DND-41 (cell line): ENCODE results near the gene NEURL1.

Experiments
- ATAC-seq: fragments of 200-7000 bp; cut with Tn5 transposase; 3 replicates; pipeline ENCODE4 v1.9.1; 2021; ENCODE audit warnings: low read depth; ENCODE audit not compliant: insufficient read depth
- DNase-seq: peaks from one replicate; pipeline ENCODE4 v3.0.0-alpha.2; 2020
- H2AFZ ChIP-seq: 2 replicates; pipeline ENCODE4 v1.6.0; 2012; ENCODE audit warnings: low read depth, low read length
- H3K27ac ChIP-seq: 2 replicates; pipeline ENCODE4 v1.5.1; 2012; ENCODE audit warnings: low read length, inconsistent platforms
- H3K27me3 ChIP-seq: fragments of 200-600 bp; sonication (generic); 2 replicates; pipeline ENCODE4 v1.6.0; 2012; ENCODE audit warnings: low read length, mild to moderate bottlenecking, inconsistent platforms; ENCODE audit not compliant: insufficient read depth, poor library complexity
- H3K36me3 ChIP-seq: 2 replicates; pipeline ENCODE4 v1.5.1; 2012; ENCODE audit warnings: low read length, inconsistent platforms; ENCODE audit not compliant: insufficient read depth
- H3K4me1 ChIP-seq: 2 replicates; pipeline ENCODE4 v1.5.1; 2012; ENCODE audit warnings: mild to moderate bottlenecking, low read length; ENCODE audit not compliant: insufficient read depth
- H3K4me2 ChIP-seq: 2 replicates; pipeline ENCODE4 v1.6.0; 2012; ENCODE audit warnings: mild to moderate bottlenecking, moderate library complexity, low read length, inconsistent platforms; ENCODE audit not compliant: insufficient read depth
- H3K4me3 ChIP-seq, 2 experiments: fragments of 200-600 bp in 1 of 2; shearing (Covaris generic) in 1 of 2; 2 replicates each; pipeline ENCODE4 v1.5.1; 2012 to 2016; ENCODE audit warnings: inconsistent platforms in 2 of 2, low read length in 2 of 2, mild to moderate bottlenecking in 2 of 2, low read depth in 1 of 2, moderate library complexity in 1 of 2
- H3K79me2 ChIP-seq: 2 replicates; pipeline ENCODE4 v1.6.0; 2012; ENCODE audit warnings: low read length, inconsistent platforms; ENCODE audit not compliant: insufficient read depth
- H3K9ac ChIP-seq: 2 replicates; pipeline ENCODE4 v1.6.0; 2012; ENCODE audit warnings: low read depth, mild to moderate bottlenecking, inconsistent platforms, low read length, moderate library complexity
- H3K9me3 ChIP-seq: 2 replicates; pipeline ENCODE4 v1.5.1; 2012; ENCODE audit warnings: low read length, moderate library complexity, mild to moderate bottlenecking, inconsistent platforms; ENCODE audit not compliant: insufficient read depth, severe bottlenecking
- H4K20me1 ChIP-seq: 2 replicates; pipeline ENCODE4 v1.6.0; 2012; ENCODE audit warnings: low read length; ENCODE audit not compliant: insufficient read depth
- CTCF ChIP-seq: IDR thresholded peaks from 2 replicates; pipeline ENCODE4 v1.5.1; 2012; ENCODE audit warnings: borderline replicate concordance, low read length, moderate library complexity, mild to moderate bottlenecking; ENCODE audit not compliant: poor library complexity, severe bottlenecking; ENCODE audit errors: extremely low read depth
- EZH2 ChIP-seq: IDR thresholded peaks from 3 replicates; pipeline ENCODE4 v1.6.1; 2012; ENCODE audit warnings: borderline replicate concordance, low read depth, mild to moderate bottlenecking, moderate library complexity, low read length, inconsistent platforms; ENCODE audit not compliant: severe bottlenecking

The NEURL1 gene

GRCh38 chr10:103617602-103618385 lies 124.3 kb downstream of the NEURL1 start:
- H2AFZ ChIP-seq = no peak overlapping the region
- H3K27ac ChIP-seq = no peak overlapping the region
- H4K20me1 ChIP-seq = peaks cover 3% of the 10 kb centered on the region
- H3K9ac ChIP-seq = no peak overlapping the region
- no peaks in the 10 kb centered on the region for H3K9me3 ChIP-seq
- H3K27me3 ChIP-seq = no peaks in the 10 kb centered on the region
- H3K79me2 ChIP-seq = no peaks in the 10 kb centered on the region
- peaks cover 32% of the 10 kb centered on the region for H3K36me3 ChIP-seq
- DNase-seq (no peak), ATAC-seq (no peak)
- no peaks in the 10 kb centered on the region for H3K4me1 ChIP-seq
- H3K4me3 ChIP-seq = no peak overlapping the region
- no peak for TF ChIP-seq CTCF
- TF ChIP-seq EZH2 = no peak
- no peak overlapping the region for H3K4me2 ChIP-seq

- DNase-seq = no peak
- H3K4me1 ChIP-seq = no peaks in the 10 kb centered on the region
- TF ChIP-seq CTCF (no peak), EZH2 (no peak)
- no peaks in the 10 kb centered on the region for H3K27me3 ChIP-seq
- H3K27ac ChIP-seq = no peak overlapping the region
- no peak overlapping the region for H3K9ac ChIP-seq
- H3K36me3 ChIP-seq = peaks cover 31% of the 10 kb centered on the region; the same call in 1 of the 2 replicates
- H3K4me3 ChIP-seq = no peak overlapping the region
- H4K20me1 ChIP-seq = peaks cover 3% of the 10 kb centered on the region
- H3K79me2 ChIP-seq = no peaks in the 10 kb centered on the region
- no peak overlapping the region for H3K4me2 ChIP-seq
- no peaks in the 10 kb centered on the region for H3K9me3 ChIP-seq
- ATAC-seq = no peak
- H2AFZ ChIP-seq = no peak overlapping the region
Measured at GRCh38 chr10:103618575-103619423, 125.3 kb downstream of the NEURL1 start.

- no peak overlapping the region for H3K4me3 ChIP-seq
- H3K27ac ChIP-seq = no peak overlapping the region
- no peak for ATAC-seq
- no peaks in the 10 kb centered on the region for H3K9me3 ChIP-seq
- no peak for DNase-seq
- H2AFZ ChIP-seq = no peak overlapping the region
- no peaks in the 10 kb centered on the region for H3K79me2 ChIP-seq
- TF ChIP-seq CTCF = no peak
- TF ChIP-seq EZH2 = no peak
- H3K4me1 ChIP-seq = no peaks in the 10 kb centered on the region
- H3K4me2 ChIP-seq = no peak overlapping the region
- no peak overlapping the region for H3K9ac ChIP-seq
- no peaks in the 10 kb centered on the region for H3K27me3 ChIP-seq
- H3K36me3 ChIP-seq = peaks cover 31% of the 10 kb centered on the region; the same call in 1 of the 2 replicates
- H4K20me1 ChIP-seq = peaks cover 3% of the 10 kb centered on the region
Measured at GRCh38 chr10:103619424-103620351, 126.2 kb downstream of the NEURL1 start.
